Measurements from ENCODE around the gene ADARB2.

The ADARB2 gene

GRCh38 chr10:1598393-1599153 lies 138.8 kb downstream of the ADARB2 start:
- no peak for DNase-seq (ENCODE audit: low spot score)
- no peak for FAIRE-seq

- DNase-seq (ENCODE audit: low spot score) (no peak), FAIRE-seq (no peak)
Observed at GRCh38 chr10:1597370-1598146, 139.8 kb downstream of the ADARB2 start.

GRCh38 chr10:1596482-1597099 lies 140.7 kb downstream of the ADARB2 start:
- FAIRE-seq, result no peak
- DNase-seq (ENCODE audit: low spot score), result no peak

GRCh38 chr10:1595726-1596125 lies 141.6 kb downstream of the ADARB2 start:
- DNase-seq (ENCODE audit: low spot score) (no peak), FAIRE-seq (no peak)

- FAIRE-seq, result no peak
- no peak for DNase-seq (ENCODE audit: low spot score)
Observed at GRCh38 chr10:1595242-1595600, 142.1 kb downstream of the ADARB2 start.

GRCh38 chr10:1594372-1595241 lies 142.7 kb downstream of the ADARB2 start:
- no peak for DNase-seq (ENCODE audit: low spot score)

GRCh38 chr10:1591742-1592141 lies 145.6 kb downstream of the ADARB2 start:
- no peak for DNase-seq (ENCODE audit: low spot score)
- FAIRE-seq, result no peak

More at GRCh38 chr10:1594372-1595241, 142.7 kb downstream of the ADARB2 start:
- no peak for FAIRE-seq

- DNase-seq (ENCODE audit: low spot score) (no peak), FAIRE-seq (no peak)
Observed at GRCh38 chr10:1591045-1591444, 146.3 kb downstream of the ADARB2 start.

GRCh38 chr10:1589257-1589656 lies 148.1 kb downstream of the ADARB2 start:
- DNase-seq (ENCODE audit: low spot score) (no peak), FAIRE-seq (no peak)

GRCh38 chr10:1582739-1583138 lies 154.6 kb downstream of the ADARB2 start:
- DNase-seq (ENCODE audit: low spot score) (no peak), FAIRE-seq (no peak)

GRCh38 chr10:1581189-1581588 lies 156.1 kb downstream of the ADARB2 start:
- DNase-seq (ENCODE audit: low spot score) (no peak), FAIRE-seq (no peak)

GRCh38 chr10:1579671-1580070 lies 157.7 kb downstream of the ADARB2 start:
- no peak for FAIRE-seq
- DNase-seq (ENCODE audit: low spot score), result no peak

- FAIRE-seq (no peak), DNase-seq (ENCODE audit: low spot score) (no peak)
Observed at GRCh38 chr10:1579141-1579491, 158.2 kb downstream of the ADARB2 start.

- FAIRE-seq (no peak), DNase-seq (ENCODE audit: low spot score) (no peak)
Observed at GRCh38 chr10:1578392-1579140, 158.8 kb downstream of the ADARB2 start.

- no peak for DNase-seq (ENCODE audit: low spot score)
- FAIRE-seq, result no peak
Observed at GRCh38 chr10:1577945-1578344, 159.4 kb downstream of the ADARB2 start.

- no peak for DNase-seq (ENCODE audit: low spot score)
- no peak for FAIRE-seq
Observed at GRCh38 chr10:1577373-1577770, 160.0 kb downstream of the ADARB2 start.

GRCh38 chr10:1576467-1577372 lies 160.6 kb downstream of the ADARB2 start:
- FAIRE-seq (no peak), DNase-seq (ENCODE audit: low spot score) (no peak)

GRCh38 chr10:1575481-1576244 lies 161.7 kb downstream of the ADARB2 start:
- DNase-seq (ENCODE audit: low spot score) (no peak), FAIRE-seq (no peak)

- FAIRE-seq (no peak), DNase-seq (ENCODE audit: low spot score) (no peak)
Observed at GRCh38 chr10:1574719-1575118, 162.6 kb downstream of the ADARB2 start.

Data from RCC 7860 (cell line).